LHCN-M2 (cell line): ENCODE measurements around the gene TLE1. TPM values are rescaled to one million over a fixed set of nuclear protein-coding genes. Genes with fewer than 3 reads are reported as not detected.

Experiments
- DNase-seq: peaks from one replicate; pipeline ENCODE4 v3.0.0-alpha.2; 2012; ENCODE audit warnings: low read depth
- total RNA-seq: library from RNA; depleted of rRNA; stranded (reverse); fragments of >200 nt; gene quantifications from 2 replicates; pipeline ENCODE4 v1.2.3, GENCODE V29; 2014

TLE1 gene
- total RNA-seq, 1 experiment from 2014 or later: 40.3 TPM

DNA sequence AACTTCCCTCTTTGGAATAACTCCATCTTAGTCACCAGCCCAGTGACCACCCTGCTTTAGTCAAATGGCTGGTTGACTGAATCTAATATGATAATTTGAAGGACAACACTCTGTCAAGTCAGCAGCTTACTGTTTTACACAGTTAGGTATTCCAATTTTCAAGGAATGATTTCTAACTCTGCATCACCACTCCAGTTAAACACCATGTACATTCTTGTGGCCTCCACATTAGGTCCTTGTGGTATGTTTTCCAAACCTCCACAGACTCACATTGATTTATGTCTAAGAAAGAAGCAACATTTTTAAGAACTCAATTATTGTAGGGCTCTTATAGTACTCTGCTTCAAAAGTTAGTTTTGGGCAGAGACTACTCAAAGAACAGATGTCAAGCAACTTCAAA is 110.7 kb downstream of the TLE1 start:
- peak; percentile 31 for DNase-seq

DNA sequence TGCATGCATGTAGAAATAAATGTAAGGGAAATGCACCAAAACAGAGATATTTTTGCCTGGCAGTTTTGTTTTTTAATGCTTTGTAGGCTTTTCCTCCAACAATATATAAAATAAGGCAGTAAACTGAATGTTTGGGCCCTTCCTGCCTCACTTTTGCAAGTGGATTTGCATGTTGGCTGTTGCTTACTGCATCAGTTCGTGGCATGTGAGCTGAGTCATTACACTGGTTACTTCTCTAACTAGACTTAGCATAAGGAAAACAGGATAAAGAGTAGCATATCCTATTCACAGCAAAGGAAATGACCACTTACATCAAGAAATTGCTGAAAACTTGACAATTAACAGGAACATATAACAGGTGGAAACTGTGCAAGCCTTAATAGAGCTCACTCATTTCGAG is 113.4 kb downstream of the TLE1 start:
- peak; percentile 28 for DNase-seq

DNA sequence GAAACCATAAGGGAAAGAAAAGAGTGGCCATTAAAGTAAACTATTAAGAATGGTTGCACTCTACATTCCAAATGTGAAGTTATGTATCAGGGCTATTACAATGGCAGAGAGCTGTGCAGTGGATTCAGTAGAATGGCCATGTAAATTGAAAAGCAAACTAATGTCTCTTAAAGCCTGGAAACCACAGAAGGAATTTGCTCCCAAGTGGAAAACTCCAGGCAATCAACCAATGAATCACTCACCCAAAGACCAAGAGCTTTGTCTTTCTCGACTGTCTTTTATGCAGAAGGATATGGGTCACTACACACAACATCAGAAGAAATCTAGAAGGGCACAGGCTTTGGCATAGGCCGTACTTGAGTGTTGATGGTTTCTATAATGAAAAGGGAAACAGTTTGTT is 114.9 kb downstream of the TLE1 start:
- peak; percentile 76 for DNase-seq

- no peak for DNase-seq
Measured at GRCh38 chr9:81573415-81574321, 115.7 kb downstream of the TLE1 start.

DNA sequence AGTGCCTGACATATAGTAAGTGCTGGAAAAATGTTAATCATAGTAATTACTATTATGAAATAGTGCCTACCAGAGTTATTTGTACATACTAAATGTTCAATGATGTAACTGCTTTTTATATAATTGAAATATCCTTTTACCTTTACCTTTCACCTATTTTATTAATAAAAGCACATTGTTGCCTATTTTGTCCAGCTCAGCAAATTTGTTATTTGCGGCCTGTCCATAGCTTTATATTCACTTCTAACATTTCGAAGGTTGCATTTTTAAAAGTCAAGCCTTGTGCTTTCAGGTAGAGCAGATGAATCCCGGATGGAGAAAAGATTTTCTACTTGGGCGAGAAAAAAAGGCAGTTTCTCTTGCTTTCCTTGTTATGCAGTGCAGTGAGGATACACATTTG is 119.3 kb downstream of the TLE1 start:
- no peak for DNase-seq

DNA sequence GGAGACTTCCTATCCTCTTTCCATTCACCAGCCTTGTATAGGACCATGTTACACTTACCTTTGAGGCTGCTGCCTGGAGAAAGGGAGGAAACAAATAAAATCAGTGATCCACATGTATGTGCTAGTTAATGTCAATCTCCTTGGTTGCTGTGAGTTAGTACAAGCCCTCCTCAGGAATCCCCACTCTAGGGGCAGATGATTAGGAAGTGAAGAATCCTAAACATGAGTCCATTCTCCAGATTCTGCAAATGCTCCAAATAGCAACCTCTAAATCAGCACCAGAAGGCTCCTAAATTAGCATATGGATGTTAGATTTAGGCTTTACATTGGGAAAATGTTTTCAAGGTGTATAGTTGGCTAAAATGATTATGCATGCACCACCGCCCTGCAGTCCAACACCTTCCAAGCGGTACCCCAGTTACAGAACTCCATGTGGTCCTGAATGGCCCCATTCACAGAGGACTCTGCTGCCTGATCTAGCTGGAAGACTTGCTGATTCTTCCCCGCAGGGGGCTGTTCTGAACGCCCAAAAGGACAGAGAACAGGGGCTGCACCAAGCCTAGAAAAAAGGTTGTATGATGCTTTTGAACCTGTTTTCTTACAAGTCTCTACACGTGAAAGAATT is 123.2 kb downstream of the TLE1 start:
- DNase-seq: no peak

- no peak for DNase-seq
Measured at GRCh38 chr9:81565609-81566008, 123.7 kb downstream of the TLE1 start.

DNA sequence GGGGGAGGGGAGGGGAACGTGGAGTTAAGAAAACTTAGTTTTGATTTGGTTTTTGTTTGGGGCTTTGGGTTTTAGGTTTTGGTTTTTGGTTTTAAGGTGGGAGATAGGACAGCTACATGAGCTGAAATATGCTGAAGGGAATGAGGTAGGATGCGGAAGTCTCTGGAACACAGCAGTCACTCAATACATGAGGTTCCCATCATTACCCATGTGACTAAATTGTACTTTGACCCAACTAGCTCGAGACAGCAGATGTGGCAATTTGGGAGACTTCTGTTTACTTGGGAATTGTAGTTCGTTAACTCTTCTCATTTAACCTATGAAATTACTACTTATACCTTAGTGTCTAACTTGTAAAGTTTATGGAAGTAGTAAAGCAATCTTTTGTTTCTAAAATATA is 124.2 kb downstream of the TLE1 start:
- DNase-seq: no peak

DNA sequence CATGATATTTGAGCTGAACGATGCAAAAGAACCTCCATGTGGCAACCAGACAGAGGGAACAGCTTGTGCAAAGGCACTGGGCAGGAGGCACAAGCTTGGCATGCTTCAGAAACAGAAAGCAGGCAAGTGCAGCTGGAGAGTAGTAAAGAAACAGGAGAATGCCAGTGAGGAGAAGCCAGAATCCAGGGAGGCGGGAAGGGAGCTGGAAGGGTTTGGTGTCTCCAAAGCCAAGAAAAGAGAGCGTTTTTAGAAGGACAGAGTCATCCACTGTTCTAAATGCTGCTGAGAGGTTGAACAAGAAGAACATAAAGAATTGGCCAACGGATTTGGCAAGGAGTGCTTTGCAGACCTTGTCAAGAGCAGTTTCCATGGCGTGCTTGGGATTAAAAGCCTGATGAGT is 124.7 kb downstream of the TLE1 start:
- DNase-seq: no peak

DNA sequence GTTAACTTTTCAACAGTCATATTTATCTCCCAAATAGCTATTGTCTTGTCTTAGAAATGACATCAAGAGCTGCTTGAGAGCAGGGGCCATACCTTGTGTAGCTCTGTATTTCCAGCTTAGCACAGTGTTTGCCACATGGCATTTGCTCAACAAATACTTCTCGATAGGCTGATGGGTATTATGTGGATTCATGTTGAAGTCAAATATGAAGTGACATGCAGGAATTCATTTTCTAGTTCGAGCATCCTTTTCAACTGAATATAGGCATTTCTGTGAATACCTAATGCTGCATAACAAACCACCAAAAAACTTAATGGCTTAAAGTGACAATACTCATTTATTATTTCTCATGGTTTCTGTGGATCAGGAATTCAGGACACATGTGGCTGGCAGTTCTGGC is 125.6 kb downstream of the TLE1 start:
- DNase-seq: no peak

- DNase-seq: no peak
Measured at GRCh38 chr9:81563020-81563407, 126.3 kb downstream of the TLE1 start.

GRCh38 chr9:81562231-81563019 is 126.9 kb downstream of the TLE1 start:
- peak; percentile 91 for DNase-seq

GRCh38 chr9:81560851-81561732 is 128.3 kb downstream of the TLE1 start:
- no peak for DNase-seq

DNA sequence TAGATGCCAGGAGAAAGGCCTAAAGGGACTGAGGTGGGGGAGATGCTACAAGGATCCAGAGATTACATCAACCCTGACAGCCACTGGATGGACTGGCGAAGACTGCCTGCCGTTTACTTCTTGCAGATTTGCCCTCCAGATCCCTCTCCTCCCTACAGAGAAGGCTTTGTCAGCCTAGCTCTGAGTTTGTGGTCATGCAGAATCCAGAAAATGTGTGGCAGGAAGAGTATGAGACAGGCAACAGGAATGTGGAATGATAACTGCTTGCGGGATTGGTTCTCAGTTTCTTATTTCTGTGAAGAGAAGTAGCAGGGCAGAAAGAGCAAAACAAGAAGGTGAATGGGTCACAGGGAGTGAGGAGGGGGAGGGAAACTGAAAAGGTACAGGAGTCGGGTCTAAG is 129.6 kb downstream of the TLE1 start:
- DNase-seq: peak; percentile 96

DNA sequence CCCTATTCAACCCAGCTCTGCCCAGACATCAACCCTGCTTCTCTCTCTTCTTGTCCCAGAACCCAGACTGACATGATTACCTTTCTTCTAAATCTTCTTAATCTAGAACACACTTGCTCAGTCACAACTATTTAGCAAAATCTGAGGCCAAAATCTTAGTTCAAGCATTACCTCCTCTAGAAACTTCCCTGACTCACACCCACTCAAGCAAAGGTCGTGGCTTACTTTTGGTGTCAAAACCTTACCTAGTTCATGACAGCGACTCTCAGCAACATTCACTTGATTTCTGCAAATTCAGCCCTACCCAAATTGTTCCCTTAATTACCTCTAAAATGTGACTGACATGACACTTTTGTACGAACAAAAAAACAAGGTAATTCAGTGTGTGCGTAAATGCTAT is 130.2 kb downstream of the TLE1 start:
- DNase-seq: no peak

- peak; percentile 46 for DNase-seq
Measured at GRCh38 chr9:81558091-81558830, 131.1 kb downstream of the TLE1 start.

DNA sequence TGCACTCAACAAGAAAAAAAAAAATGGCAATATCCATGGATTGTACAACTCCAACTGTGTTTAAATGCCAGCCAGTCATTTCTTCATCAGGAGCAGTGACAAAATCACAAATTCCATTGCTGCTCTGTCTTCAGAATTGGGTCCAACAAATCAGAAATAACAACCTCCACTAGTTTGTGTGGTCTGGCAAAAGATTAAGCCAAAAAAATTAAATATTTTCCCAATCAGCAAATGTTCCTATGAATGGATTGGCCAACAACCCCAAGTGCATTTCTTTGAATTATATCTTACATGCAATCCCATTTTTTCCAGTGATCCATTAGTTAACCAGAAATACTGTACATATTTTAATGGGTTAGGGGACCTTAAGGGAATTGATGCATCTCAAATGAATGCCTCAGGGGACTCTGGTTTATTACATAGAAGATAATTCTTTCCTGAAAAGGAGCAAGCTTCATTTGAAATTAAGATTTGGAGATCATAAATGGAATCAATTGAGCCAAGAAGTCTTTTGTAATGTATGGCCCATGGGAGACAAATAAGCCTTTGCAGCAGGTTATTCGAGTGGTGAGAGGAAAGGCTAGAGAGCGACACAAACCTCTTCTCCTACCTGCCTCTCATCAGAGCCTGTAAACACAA is 131.8 kb downstream of the TLE1 start:
- no peak for DNase-seq

- DNase-seq: no peak
Measured at GRCh38 chr9:81556923-81557322, 132.4 kb downstream of the TLE1 start.

DNA sequence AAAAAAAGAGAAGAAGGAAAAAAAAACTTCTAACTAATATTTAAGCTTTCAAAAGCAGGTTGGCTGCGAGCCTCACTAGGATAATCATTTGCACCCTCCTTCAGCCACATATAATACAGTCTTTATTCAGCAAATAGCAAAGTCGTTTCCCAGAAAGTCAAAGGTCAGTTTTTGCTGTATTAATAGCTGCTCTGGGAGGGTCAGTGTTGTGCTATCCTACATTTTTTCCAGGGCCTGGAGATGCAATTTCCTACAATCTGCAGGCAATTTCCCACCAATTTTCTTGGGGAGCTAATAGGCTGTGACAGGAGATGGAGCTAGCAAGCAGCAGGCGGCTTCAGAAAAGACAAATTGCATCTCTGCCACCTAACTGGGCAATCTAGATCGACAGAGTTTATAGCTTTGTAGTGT is 136.8 kb downstream of the TLE1 start:
- no peak for DNase-seq

DNA sequence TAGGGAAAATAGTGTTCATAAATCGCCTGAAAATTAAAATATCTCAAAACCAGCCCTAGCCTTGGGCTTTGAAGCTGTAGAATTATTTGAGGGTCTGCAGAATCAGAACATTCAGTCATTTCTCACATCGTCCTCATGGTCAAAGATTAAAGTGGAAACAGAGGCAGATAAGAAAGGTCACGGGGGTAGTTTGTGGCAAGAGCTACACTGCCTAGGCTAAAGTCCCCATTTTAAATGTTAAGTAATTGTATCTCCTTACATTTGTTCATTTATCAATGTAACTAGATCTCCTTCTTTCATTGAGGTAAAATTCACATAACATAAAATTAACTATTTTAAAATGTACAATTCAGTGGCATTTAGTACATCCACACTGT is 139.2 kb downstream of the TLE1 start:
- no peak for DNase-seq
